NCI-H748 (cell line): ENCODE results near the gene KCNG2.

ENCODE experiments used
- DNase-seq: peaks from one replicate; lab custom pipeline; 2025; ENCODE audit not compliant: unreplicated experiment; lab: John Stamatoyannopoulos, UW

The KCNG2 gene

GRCh38 chr18:79798346-79798998 is 734 bp downstream of the KCNG2 start:
- DNase-seq, result peak; percentile 32

- peak; percentile 58 for DNase-seq
Observed at GRCh38 chr18:79798999-79799370, 1.2 kb downstream of the KCNG2 start.

GRCh38 chr18:79799619-79800370 is 2.1 kb downstream of the KCNG2 start:
- peak; percentile 16 for DNase-seq

GRCh38 chr18:79800371-79801180 is 2.8 kb downstream of the KCNG2 start:
- DNase-seq, result no peak

- DNase-seq, result no peak
Observed at GRCh38 chr18:79801217-79801616, 3.5 kb downstream of the KCNG2 start.

- DNase-seq, result no peak
Observed at GRCh38 chr18:79801641-79802040, 3.9 kb downstream of the KCNG2 start.

- no peak for DNase-seq
Observed at GRCh38 chr18:79802298-79802697, 4.6 kb downstream of the KCNG2 start.

- no peak for DNase-seq
Observed at GRCh38 chr18:79803611-79804051, 5.9 kb downstream of the KCNG2 start.

- no peak for DNase-seq
Observed at GRCh38 chr18:79804130-79804787, 6.5 kb downstream of the KCNG2 start.

GRCh38 chr18:79805211-79805887 is 7.6 kb downstream of the KCNG2 start:
- DNase-seq, result no peak

- no peak for DNase-seq
Observed at GRCh38 chr18:79805926-79806487, 8.3 kb downstream of the KCNG2 start.

GRCh38 chr18:79806976-79807841 is 9.5 kb downstream of the KCNG2 start:
- DNase-seq, result no peak

- no peak for DNase-seq
Observed at GRCh38 chr18:79809482-79810192, 11.9 kb downstream of the KCNG2 start.

- DNase-seq, result no peak
Observed at GRCh38 chr18:79812052-79812451, 14.3 kb downstream of the KCNG2 start.

GRCh38 chr18:79814373-79814772 is 16.6 kb downstream of the KCNG2 start:
- DNase-seq, result no peak

GRCh38 chr18:79815657-79816056 is 17.9 kb downstream of the KCNG2 start:
- no peak for DNase-seq

- DNase-seq, result no peak
Observed at GRCh38 chr18:79816092-79816491, 18.4 kb downstream of the KCNG2 start.

- DNase-seq, result no peak
Observed at GRCh38 chr18:79816981-79817606, 19.4 kb downstream of the KCNG2 start.
